Retina (tissue), 1 donor: ENCODE results near the gene TCAP.
A peak's percentile ranks its signal among the peaks of the same experiment; 100 is the strongest.

Experiments used
- DNase-seq: peaks from one replicate; pipeline ENCODE4 v3.0.0-alpha.2; 2016

The TCAP gene

GRCh38 chr17:39629494-39629880 lies 35.7 kb upstream of the TCAP start:
- DNase-seq = no peak

GRCh38 chr17:39629898-39630297 lies 35.3 kb upstream of the TCAP start:
- DNase-seq = no peak

GRCh38 chr17:39631403-39631802 lies 33.7 kb upstream of the TCAP start:
- DNase-seq = no peak

- no peak for DNase-seq
Observed at GRCh38 chr17:39632153-39632941, 32.8 kb upstream of the TCAP start.

- no peak for DNase-seq
Observed at GRCh38 chr17:39633570-39634183, 31.5 kb upstream of the TCAP start.

- DNase-seq = peak; percentile 69
Observed at GRCh38 chr17:39634384-39634871, 30.7 kb upstream of the TCAP start.

- DNase-seq = no peak
Observed at GRCh38 chr17:39635614-39636176, 29.5 kb upstream of the TCAP start.

GRCh38 chr17:39636587-39636926 lies 28.6 kb upstream of the TCAP start:
- no peak for DNase-seq

- DNase-seq = peak; percentile 93
Observed at GRCh38 chr17:39636927-39637736, 28.0 kb upstream of the TCAP start, which contains the start of gene STARD3. Gene STARD3 (plus strand): TSS chr17:39637144. CDS start chr17:39653532, 16,388 bp downstream.

GRCh38 chr17:39638317-39638716 lies 26.8 kb upstream of the TCAP start:
- DNase-seq = no peak

GRCh38 chr17:39639043-39639442 lies 26.1 kb upstream of the TCAP start:
- no peak for DNase-seq

- DNase-seq = no peak
Observed at GRCh38 chr17:39639566-39640458, 25.3 kb upstream of the TCAP start.

- no peak for DNase-seq
Observed at GRCh38 chr17:39640591-39641031, 24.5 kb upstream of the TCAP start.

GRCh38 chr17:39641097-39641496 lies 24.1 kb upstream of the TCAP start:
- DNase-seq = no peak

GRCh38 chr17:39641883-39642282 lies 23.3 kb upstream of the TCAP start:
- DNase-seq = no peak

GRCh38 chr17:39642291-39643074 lies 22.7 kb upstream of the TCAP start:
- no peak for DNase-seq

- no peak for DNase-seq
Observed at GRCh38 chr17:39643271-39643670, 21.9 kb upstream of the TCAP start.

GRCh38 chr17:39647256-39647655 lies 17.9 kb upstream of the TCAP start:
- no peak for DNase-seq

- no peak for DNase-seq
Observed at GRCh38 chr17:39648616-39649366, 16.4 kb upstream of the TCAP start.

GRCh38 chr17:39650121-39650579 lies 15.0 kb upstream of the TCAP start:
- DNase-seq = no peak
